Measurements from ENCODE around the gene SLC7A6OS.

- TF ChIP-seq, protein P1, sequence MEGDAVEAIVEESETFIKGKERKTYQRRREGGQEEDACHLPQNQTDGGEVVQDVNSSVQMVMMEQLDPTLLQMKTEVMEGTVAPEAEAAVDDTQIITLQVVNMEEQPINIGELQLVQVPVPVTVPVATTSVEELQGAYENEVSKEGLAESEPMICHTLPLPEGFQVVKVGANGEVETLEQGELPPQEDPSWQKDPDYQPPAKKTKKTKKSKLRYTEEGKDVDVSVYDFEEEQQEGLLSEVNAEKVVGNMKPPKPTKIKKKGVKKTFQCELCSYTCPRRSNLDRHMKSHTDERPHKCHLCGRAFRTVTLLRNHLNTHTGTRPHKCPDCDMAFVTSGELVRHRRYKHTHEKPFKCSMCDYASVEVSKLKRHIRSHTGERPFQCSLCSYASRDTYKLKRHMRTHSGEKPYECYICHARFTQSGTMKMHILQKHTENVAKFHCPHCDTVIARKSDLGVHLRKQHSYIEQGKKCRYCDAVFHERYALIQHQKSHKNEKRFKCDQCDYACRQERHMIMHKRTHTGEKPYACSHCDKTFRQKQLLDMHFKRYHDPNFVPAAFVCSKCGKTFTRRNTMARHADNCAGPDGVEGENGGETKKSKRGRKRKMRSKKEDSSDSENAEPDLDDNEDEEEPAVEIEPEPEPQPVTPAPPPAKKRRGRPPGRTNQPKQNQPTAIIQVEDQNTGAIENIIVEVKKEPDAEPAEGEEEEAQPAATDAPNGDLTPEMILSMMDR (IDR thresholded peaks at IDR 0.05) = no peak
- TF ChIP-seq POLR2A (IDR thresholded peaks at IDR 0.05) = no peak
Measured at GRCh38 chr16:68297908-68298307, 12.8 kb downstream of the SLC7A6OS start.
